A673 (cell line): ENCODE measurements around the gene DYNC2I2. TPM values are rescaled to one million over a fixed set of nuclear protein-coding genes. Genes with fewer than 3 reads are reported as not detected.
A peak's percentile ranks its signal among the peaks of the same experiment; 100 is the strongest.

Source experiments
- BruUV-seq: library from RNA; stranded (reverse); fragments of 400-500 nt; replicated peaks from 2 replicates; lab custom pipeline; 2021; lab: Mats Ljungman, UMichigan
- CTCF ChIA-PET: fragments of 300-600 bp; sonication (Branson Sonifier 250); formaldehyde crosslinking; loops from one replicate; lab custom pipeline; 2022; ENCODE audit warnings: antibody characterized with exemption; lab: Charles Lee
- POLR2A ChIA-PET: fragments of 300-600 bp; sonication (Branson Sonifier 250); formaldehyde crosslinking; loops from one replicate; lab custom pipeline; 2022; ENCODE audit warnings: antibody characterized with exemption; ENCODE audit not compliant: low non-redundant PET; lab: Charles Lee
- DNase-seq: peaks from one replicate; pipeline ENCODE4 v3.0.0-alpha.2; 2015; ENCODE audit warnings: low spot score
- H3K27ac ChIP-seq: fragments of 200-600 bp; sonication (generic); 2 replicates; pipeline ENCODE4 v1.5.1; 2016; ENCODE audit warnings: mixed run types, low read depth, mild to moderate bottlenecking, mixed read lengths, antibody characterized with exemption, low read length; ENCODE audit not compliant: poor library complexity, severe bottlenecking
- H3K27me3 ChIP-seq: fragments of 200-600 bp; sonication (generic); replicated peaks from 2 replicates; pipeline ENCODE4 v1.6.1; 2017; ENCODE audit warnings: mixed run types, low read depth, mild to moderate bottlenecking, mixed read lengths, antibody characterized with exemption, low read length; ENCODE audit not compliant: insufficient read depth, poor library complexity
- H3K36me3 ChIP-seq: fragments of 200-600 bp; sonication (generic); 2 replicates; pipeline ENCODE4 v1.6.1; 2016; ENCODE audit warnings: mixed run types, mild to moderate bottlenecking, mixed read lengths, antibody characterized with exemption, low read length; ENCODE audit not compliant: insufficient read depth, poor library complexity, severe bottlenecking
- H3K4me1 ChIP-seq: fragments of 200-600 bp; sonication (generic); 2 replicates; pipeline ENCODE4 v1.6.1; 2017; ENCODE audit warnings: mixed run types, mild to moderate bottlenecking, mixed read lengths, antibody characterized with exemption, low read length; ENCODE audit not compliant: insufficient read depth, poor library complexity, severe bottlenecking
- H3K4me3 ChIP-seq: fragments of 200-600 bp; sonication (generic); 2 replicates; pipeline ENCODE4 v1.5.1; 2016; ENCODE audit warnings: low read depth, mixed run types, mild to moderate bottlenecking, mixed read lengths, low read length; ENCODE audit not compliant: poor library complexity, severe bottlenecking
- H3K9me3 ChIP-seq: fragments of 200-600 bp; sonication (generic); 2 replicates; pipeline ENCODE4 v1.6.1; 2016; ENCODE audit warnings: mixed run types, low read depth, mild to moderate bottlenecking, mixed read lengths, antibody characterized with exemption, low read length; ENCODE audit not compliant: poor library complexity, severe bottlenecking
- EZH2 ChIP-seq: fragments of 200-600 bp; sonication (generic); IDR thresholded peaks from 2 replicates; pipeline ENCODE4 v1.6.1; 2017; ENCODE audit warnings: borderline replicate concordance, low read depth, mild to moderate bottlenecking, mixed read lengths, antibody characterized with exemption, low read length; ENCODE audit not compliant: poor library complexity, severe bottlenecking
- intact Hi-C: fragments of 100-400 bp; cut with micrococcal nuclease; formaldehyde crosslinking; loops from one replicate; pipeline ENCODE4 v1.10.0; 2022; ENCODE audit not compliant: unreplicated experiment
- total RNA-seq: library from RNA; stranded (reverse); gene quantifications from 2 replicates; pipeline ENCODE4 v1.2.3, GENCODE V29; 2021
- TF ChIP-seq, protein P1 (sequence below): fragments of 300-800, 200-600 bp; sonication (generic); conservative IDR thresholded peaks from 2 replicates; pipeline ENCODE4 v1.5.1; 2017; ENCODE audit warnings: low read depth, mild to moderate bottlenecking, antibody characterized with exemption, low read length, moderate library complexity, mixed read lengths

DYNC2I2 gene
- total RNA-seq, 1 experiment from 2014 or later: 135 TPM

DNA sequence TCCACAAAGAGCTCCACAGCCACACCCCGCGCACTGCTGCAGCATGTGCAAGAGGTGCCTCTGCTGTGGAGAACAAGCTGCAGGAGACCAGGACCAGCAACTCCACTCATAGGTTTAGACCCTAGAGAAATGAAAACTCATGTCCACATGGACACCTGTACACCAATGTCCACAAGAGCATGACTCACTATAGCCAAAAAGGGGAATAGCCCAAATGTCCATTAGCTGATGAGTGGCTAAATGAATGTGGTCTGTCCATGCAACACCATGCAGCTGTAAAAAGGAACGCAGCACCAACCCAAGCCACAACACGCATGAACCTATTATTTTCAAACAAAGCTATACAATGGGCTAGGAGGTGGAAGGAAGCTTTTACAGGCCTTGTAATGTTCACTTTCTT lies 18.1 kb downstream of the DYNC2I2 start:
- intact Hi-C loops: no loop called here

DNA sequence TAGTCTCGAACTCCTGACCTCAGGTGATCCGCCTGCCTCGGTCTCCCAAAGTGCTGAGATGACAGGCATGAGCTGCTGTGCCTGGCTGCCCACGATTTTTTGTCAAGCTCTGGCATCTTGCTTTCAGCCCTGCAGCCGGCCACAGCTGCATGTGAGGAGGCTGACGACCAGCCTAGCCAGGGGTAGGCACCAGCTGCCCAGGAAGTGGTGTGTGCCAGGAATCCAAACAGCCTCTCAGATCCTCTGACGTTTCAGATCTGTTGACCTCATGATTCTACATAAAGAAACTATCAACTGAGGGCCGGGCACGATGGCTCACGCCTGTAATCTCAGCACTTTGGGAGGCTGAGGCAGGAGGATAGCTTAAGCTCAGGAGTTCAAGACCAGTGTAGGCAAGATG lies 19.0 kb downstream of the DYNC2I2 start:
- no TSS peak for BruUV-seq
- DNase-seq: no peak
- H3K9me3 ChIP-seq: no peaks in the 10 kb centered on the region
- H3K4me1 ChIP-seq: no peaks in the 10 kb centered on the region
- no peaks in the 10 kb centered on the region for H3K27me3 ChIP-seq
- TF ChIP-seq EZH2: no peak
- TF ChIP-seq, protein P1, sequence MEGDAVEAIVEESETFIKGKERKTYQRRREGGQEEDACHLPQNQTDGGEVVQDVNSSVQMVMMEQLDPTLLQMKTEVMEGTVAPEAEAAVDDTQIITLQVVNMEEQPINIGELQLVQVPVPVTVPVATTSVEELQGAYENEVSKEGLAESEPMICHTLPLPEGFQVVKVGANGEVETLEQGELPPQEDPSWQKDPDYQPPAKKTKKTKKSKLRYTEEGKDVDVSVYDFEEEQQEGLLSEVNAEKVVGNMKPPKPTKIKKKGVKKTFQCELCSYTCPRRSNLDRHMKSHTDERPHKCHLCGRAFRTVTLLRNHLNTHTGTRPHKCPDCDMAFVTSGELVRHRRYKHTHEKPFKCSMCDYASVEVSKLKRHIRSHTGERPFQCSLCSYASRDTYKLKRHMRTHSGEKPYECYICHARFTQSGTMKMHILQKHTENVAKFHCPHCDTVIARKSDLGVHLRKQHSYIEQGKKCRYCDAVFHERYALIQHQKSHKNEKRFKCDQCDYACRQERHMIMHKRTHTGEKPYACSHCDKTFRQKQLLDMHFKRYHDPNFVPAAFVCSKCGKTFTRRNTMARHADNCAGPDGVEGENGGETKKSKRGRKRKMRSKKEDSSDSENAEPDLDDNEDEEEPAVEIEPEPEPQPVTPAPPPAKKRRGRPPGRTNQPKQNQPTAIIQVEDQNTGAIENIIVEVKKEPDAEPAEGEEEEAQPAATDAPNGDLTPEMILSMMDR: no peak
- ChIA-PET POLR2A (interaction anchor here (0.6 kb wide), 1 partner anchor 35 kb away, joined by 14 read pairs; no protein-coding TSS in a partner anchor), CTCF (no interaction called here)
- intact Hi-C loops: no loop called here
- no peak overlapping the region for H3K4me3 ChIP-seq
- no peak overlapping the region for H3K27ac ChIP-seq
- H3K36me3 ChIP-seq: peaks cover 68% of the 10 kb centered on the region

More for the DNA sequence above, 18.1 kb downstream of the DYNC2I2 start:
- ChIA-PET POLR2A (no interaction called here), CTCF (no interaction called here)
- Histone ChIP-seq H3K4me1 (no peaks in the 10 kb centered on the region), H3K36me3 (peaks cover 59% of the 10 kb centered on the region), H3K27me3 (no peaks in the 10 kb centered on the region), H3K9me3 (no peaks in the 10 kb centered on the region), H3K4me3 (no peak overlapping the region), H3K27ac (no peak overlapping the region)
- TF ChIP-seq, protein P1: no peak
- no peak for TF ChIP-seq EZH2
- BruUV-seq: no TSS peak
- no peak for DNase-seq

- H3K27me3 ChIP-seq: no peaks in the 10 kb centered on the region
- no peak for TF ChIP-seq EZH2
- TF ChIP-seq, protein P1: no peak
- ChIA-PET CTCF (no interaction called here), POLR2A (no interaction called here)
- H3K4me1 ChIP-seq: no peaks in the 10 kb centered on the region
- intact Hi-C loops: no loop called here
- no TSS peak for BruUV-seq
- peaks cover 76% of the 10 kb centered on the region for H3K36me3 ChIP-seq
- H3K27ac ChIP-seq: peak overlapping the region; percentile 30
- H3K4me3 ChIP-seq: no peak overlapping the region
- H3K9me3 ChIP-seq: no peaks in the 10 kb centered on the region
- no peak for DNase-seq
Measured at GRCh38 chr9:128636556-128637530, 19.8 kb downstream of the DYNC2I2 start.
